HG02588 (cell line): ENCODE results near the gene ACLY.
"Not testable (repeated sequence)": the region's sequence is repeated elsewhere in the genome, so short reads cannot be mapped to it uniquely, and the experiment has no call there.

Experiments
- ATAC-seq: cut with Tn5 transposase; IDR thresholded peaks from one replicate; pipeline ENCODE4 v1.9.1; 2021; ENCODE audit warnings: mild to moderate bottlenecking, moderate library complexity; ENCODE audit not compliant: unreplicated experiment

Gene ACLY

GRCh38 chr17:41873559-41874292, 45.0 kb downstream of the ACLY start:
- ATAC-seq, result no peak

- no peak for ATAC-seq
These were observed 47.0 kb downstream of the ACLY start for GRCh38 chr17:41871789-41872188.

- no peak for ATAC-seq
These were observed 48.1 kb downstream of the ACLY start for GRCh38 chr17:41870627-41871026.

- no peak for ATAC-seq
These were observed 48.7 kb downstream of the ACLY start for GRCh38 chr17:41870097-41870496.

- ATAC-seq, result no peak
These were observed 49.3 kb downstream of the ACLY start for GRCh38 chr17:41869426-41869825.

GRCh38 chr17:41868568-41868967, 50.2 kb downstream of the ACLY start:
- ATAC-seq, result no peak

- no peak for ATAC-seq
These were observed 53.2 kb downstream of the ACLY start for GRCh38 chr17:41865596-41865893.

- ATAC-seq, result peak; percentile 79
These were observed 53.7 kb downstream of the ACLY start, which contains the start of gene KLHL11 for GRCh38 chr17:41864836-41865595. KLHL11 (minus strand) TSS chr17:41865423; CDS start chr17:41865370, 53 bp downstream.

- no peak for ATAC-seq
These were observed 54.3 kb downstream of the ACLY start for GRCh38 chr17:41864498-41864835.

GRCh38 chr17:41863074-41863848, 55.5 kb downstream of the ACLY start:
- no peak for ATAC-seq

- ATAC-seq, result no peak
These were observed 58.4 kb downstream of the ACLY start for GRCh38 chr17:41860254-41860931.

- ATAC-seq, result not testable (repeated sequence)
These were observed 67.4 kb downstream of the ACLY start for GRCh38 chr17:41851382-41851781.

- no peak for ATAC-seq
These were observed 69.3 kb downstream of the ACLY start for GRCh38 chr17:41849251-41849990.

- no peak for ATAC-seq
These were observed 70.0 kb downstream of the ACLY start for GRCh38 chr17:41848788-41849187.

- no peak for ATAC-seq
These were observed 73.8 kb downstream of the ACLY start for GRCh38 chr17:41844971-41845370.

- ATAC-seq, result not testable (repeated sequence)
These were observed 78.0 kb downstream of the ACLY start for GRCh38 chr17:41840781-41841180.

GRCh38 chr17:41839448-41839847, 79.3 kb downstream of the ACLY start:
- not testable (repeated sequence) for ATAC-seq

GRCh38 chr17:41837761-41838538, 80.8 kb downstream of the ACLY start, which contains the start of gene KLHL10:
KLHL10 (plus strand) TSS chr17:41837825; CDS start chr17:41837933, 108 bp downstream.
- ATAC-seq, result no peak

GRCh38 chr17:41836550-41837196, 82.1 kb downstream of the ACLY start:
- no peak for ATAC-seq
